GM12878 (cell line): Measurements from ENCODE around the gene NFE2. TPM values are rescaled to one million over a fixed set of nuclear protein-coding genes. Genes with fewer than 3 reads are reported as not detected.

Experiments used
- ATF3 ChIP-seq: IDR thresholded peaks from 2 replicates; pipeline ENCODE4 v1.6.1; 2011; ENCODE audit warnings: low read depth, mild to moderate bottlenecking, low read length, moderate library complexity, borderline replicate concordance; ENCODE audit errors: extremely low read depth
- CHD4 ChIP-seq: fragments of 200-600 bp; sonication (generic); IDR thresholded peaks from 2 replicates; pipeline ENCODE4 v1.6.1; 2016; ENCODE audit warnings: mild to moderate bottlenecking
- DPF2 ChIP-seq: fragments of 450-650 bp; IDR thresholded peaks from 2 replicates; pipeline ENCODE4 v1.6.1; 2017; ENCODE audit warnings: mild to moderate bottlenecking
- E2F8 ChIP-seq: fragments of 450-650 bp; IDR thresholded peaks from 2 replicates; pipeline ENCODE4 v1.6.1; 2018; ENCODE audit warnings: mild to moderate bottlenecking, low read depth, moderate library complexity; ENCODE audit not compliant: partially characterized antibody
- EED ChIP-seq: sonication (generic); IDR thresholded peaks from 2 replicates; pipeline ENCODE4 v1.6.1; 2016; ENCODE audit warnings: antibody characterized with exemption, low read depth
- ESRRA ChIP-seq: IDR thresholded peaks from 2 replicates; pipeline ENCODE4 v1.6.1; 2012; ENCODE audit warnings: mild to moderate bottlenecking, low read length, improper control_type of control experiment
- FOS ChIP-seq: IDR thresholded peaks from 3 replicates; pipeline ENCODE4 v1.6.1; 2011; ENCODE audit warnings: borderline replicate concordance; ENCODE audit not compliant: insufficient read length; ENCODE audit errors: extremely low read depth
- KDM1A ChIP-seq: fragments of 200-600 bp; sonication (generic); IDR thresholded peaks from 2 replicates; pipeline ENCODE4 v1.6.1; 2016; ENCODE audit warnings: borderline replicate concordance
- MXI1 ChIP-seq: fragments of 150-350 bp; IDR thresholded peaks from 2 replicates; pipeline ENCODE4 v1.6.1; 2011; ENCODE audit warnings: low read depth, mild to moderate bottlenecking, inconsistent platforms, low read length, improper control_type of control experiment
- PAX8 ChIP-seq: fragments of 450-650 bp; IDR thresholded peaks from 2 replicates; pipeline ENCODE4 v1.6.1; 2017; ENCODE audit warnings: mild to moderate bottlenecking, moderate library complexity
- PRDM15 ChIP-seq: fragments of 450-650 bp; formaldehyde crosslinking; IDR thresholded peaks from 2 replicates; pipeline ENCODE4 v1.4.0; 2020; ENCODE audit warnings: mild to moderate bottlenecking, moderate library complexity
- RAD21 ChIP-seq: IDR thresholded peaks from 2 replicates; pipeline ENCODE4 v1.6.1; 2011; ENCODE audit warnings: mild to moderate bottlenecking, low read depth, low read length, moderate library complexity; ENCODE audit not compliant: insufficient read depth
- TCF12 ChIP-seq: IDR thresholded peaks from 2 replicates; pipeline ENCODE4 v1.6.1; 2011; ENCODE audit warnings: low read depth, mild to moderate bottlenecking, low read length
- YY1 ChIP-seq: IDR thresholded peaks from 2 replicates; pipeline ENCODE4 v1.6.1; 2011; ENCODE audit warnings: low read depth, mild to moderate bottlenecking, low read length
- ZBED1 ChIP-seq: IDR thresholded peaks from 2 replicates; pipeline ENCODE4 v1.6.1; 2016; ENCODE audit warnings: borderline replicate concordance
- ZZZ3 ChIP-seq: IDR thresholded peaks from 2 replicates; pipeline ENCODE4 v1.6.1; 2011; ENCODE audit warnings: low read depth; ENCODE audit not compliant: control insufficient read depth, insufficient read length
- polyA plus RNA-seq, 11 experiments: library from polyadenylated mRNA; depleted of rRNA in 4 of 11; unstranded in 6 of 11; stranded (reverse) in 5 of 11; fragments of >200 nt; fragmentation: Nextera tagmentation in 4 of 11; fragmentation: Illumina TruSeq in 1 of 11; extraction: Ambion mirVana in 4 of 11; extraction: Trizol in 1 of 11; gene quantifications; 1 replicate in 1 of 11; 2 replicates in 10 of 11; pipeline versions ENCODE4 v1.2.1 to v1.2.3, GENCODE V29; 2011 to 2016; ENCODE audit warnings: inconsistent platforms in 2 of 11, missing spikeins in 2 of 11, low read depth in 1 of 11
- total RNA-seq, 4 experiments: library from RNA; depleted of rRNA in 3 of 4; stranded (reverse); fragments of >200 nt in 3 of 4; fragmentation: Illumina TruSeq in 1 of 4; extraction: Trizol in 1 of 4; gene quantifications; 2 replicates each; pipeline versions ENCODE4 v1.2.1 to v1.2.3, GENCODE V29; 2013 to 2021
- TF ChIP-seq, protein P1 (sequence below): fragments of 450-650 bp; IDR thresholded peaks from 2 replicates; pipeline ENCODE4 v1.6.1; 2016; ENCODE audit warnings: mild to moderate bottlenecking
- TF ChIP-seq, protein P2 (sequence below): fragments of 450-650 bp; IDR thresholded peaks from 2 replicates; pipeline ENCODE4 v1.6.1; 2017; ENCODE audit warnings: borderline replicate concordance

NFE2 gene
- total and polyA plus RNA-seq, 10 of the 15 experiments (the other 5 are each of a cell fraction or from before 2014, with no cell fraction given), result 0.06 to 0.28 TPM; not detected in 8

GRCh38 chr12:54279632-54280467, 21.0 kb downstream of the NFE2 start, which contains the start of gene CBX5 (continued):
- peak; percentile 86 for TF ChIP-seq E2F8
- TF ChIP-seq MXI1, result peak; percentile 91
- TF ChIP-seq CHD4, result no peak
- 0 out of 2 replicates have a peak, but pooled peaks have one; percentile 23 for TF ChIP-seq ZBED1
- no peak for TF ChIP-seq PAX8
- peak; percentile 67 for TF ChIP-seq FOS
- TF ChIP-seq RAD21, result no peak
- TF ChIP-seq ATF3, result 0 out of 2 replicates have a peak, but pooled peaks have one; percentile 18
- TF ChIP-seq EED, result peak; percentile 98
- peak; percentile 98 for TF ChIP-seq YY1
- no peak for TF ChIP-seq PRDM15 (CRISPR knock-in tag)
- TF ChIP-seq, protein P1, sequence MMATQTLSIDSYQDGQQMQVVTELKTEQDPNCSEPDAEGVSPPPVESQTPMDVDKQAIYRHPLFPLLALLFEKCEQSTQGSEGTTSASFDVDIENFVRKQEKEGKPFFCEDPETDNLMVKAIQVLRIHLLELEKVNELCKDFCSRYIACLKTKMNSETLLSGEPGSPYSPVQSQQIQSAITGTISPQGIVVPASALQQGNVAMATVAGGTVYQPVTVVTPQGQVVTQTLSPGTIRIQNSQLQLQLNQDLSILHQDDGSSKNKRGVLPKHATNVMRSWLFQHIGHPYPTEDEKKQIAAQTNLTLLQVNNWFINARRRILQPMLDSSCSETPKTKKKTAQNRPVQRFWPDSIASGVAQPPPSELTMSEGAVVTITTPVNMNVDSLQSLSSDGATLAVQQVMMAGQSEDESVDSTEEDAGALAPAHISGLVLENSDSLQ, result peak; percentile 99
- TF ChIP-seq ZZZ3, result no peak
- TF ChIP-seq ESRRA, result no peak
- peak; percentile 92 for TF ChIP-seq DPF2
- TF ChIP-seq TCF12, result peak; percentile 80; the same call in 1 of the 2 replicates
- no peak for TF ChIP-seq KDM1A
- TF ChIP-seq, protein P2, sequence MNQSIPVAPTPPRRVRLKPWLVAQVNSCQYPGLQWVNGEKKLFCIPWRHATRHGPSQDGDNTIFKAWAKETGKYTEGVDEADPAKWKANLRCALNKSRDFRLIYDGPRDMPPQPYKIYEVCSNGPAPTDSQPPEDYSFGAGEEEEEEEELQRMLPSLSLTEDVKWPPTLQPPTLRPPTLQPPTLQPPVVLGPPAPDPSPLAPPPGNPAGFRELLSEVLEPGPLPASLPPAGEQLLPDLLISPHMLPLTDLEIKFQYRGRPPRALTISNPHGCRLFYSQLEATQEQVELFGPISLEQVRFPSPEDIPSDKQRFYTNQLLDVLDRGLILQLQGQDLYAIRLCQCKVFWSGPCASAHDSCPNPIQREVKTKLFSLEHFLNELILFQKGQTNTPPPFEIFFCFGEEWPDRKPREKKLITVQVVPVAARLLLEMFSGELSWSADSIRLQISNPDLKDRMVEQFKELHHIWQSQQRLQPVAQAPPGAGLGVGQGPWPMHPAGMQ, result peak; percentile 60; the same call in 1 of the 2 replicates
